GM18909 (cell line): ENCODE data around the gene SMARCD3.

ENCODE experiments used
- ATAC-seq: cut with Tn5 transposase; IDR thresholded peaks from one replicate; pipeline ENCODE4 v1.9.1; 2021; ENCODE audit warnings: mild to moderate bottlenecking; ENCODE audit not compliant: unreplicated experiment, poor library complexity

Gene SMARCD3

DNA sequence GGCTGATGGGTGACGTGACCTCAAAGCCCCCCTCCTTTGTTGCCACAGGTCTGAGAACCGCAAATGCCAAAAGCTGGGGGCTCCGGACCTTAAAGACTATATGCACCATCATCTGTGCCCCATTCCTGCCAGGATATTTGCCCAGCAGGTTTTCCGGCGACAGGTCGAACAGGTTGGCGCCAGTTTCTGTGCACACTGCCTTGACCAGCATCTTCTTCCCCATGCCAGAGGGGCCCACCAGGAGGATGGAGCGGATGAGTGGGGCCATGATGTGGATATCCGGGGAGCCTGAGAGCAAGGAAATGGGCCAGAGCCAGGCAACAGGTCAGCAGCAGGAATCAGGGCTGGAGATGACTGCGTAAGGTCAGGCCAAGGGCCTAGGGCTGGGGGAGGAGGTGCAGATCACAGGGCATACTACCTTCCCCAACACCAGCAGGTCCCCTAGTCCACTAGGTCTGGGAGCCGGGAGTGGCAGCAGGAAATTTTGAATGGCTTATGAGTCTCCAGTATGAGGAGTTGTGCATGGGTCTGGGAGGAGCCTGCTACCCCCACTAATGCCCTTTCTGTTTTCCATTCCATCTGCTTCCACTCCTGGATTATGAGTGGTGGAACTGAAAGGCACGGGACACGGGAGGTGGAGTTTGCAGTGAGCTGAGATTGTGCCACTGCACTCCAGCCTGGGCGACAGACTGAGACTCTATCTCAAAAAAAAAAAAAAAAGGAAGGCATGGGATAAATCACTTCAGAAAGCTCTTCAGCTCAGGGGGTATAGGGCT, 55.1 kb downstream of the SMARCD3 start:
- ATAC-seq = no peak

DNA sequence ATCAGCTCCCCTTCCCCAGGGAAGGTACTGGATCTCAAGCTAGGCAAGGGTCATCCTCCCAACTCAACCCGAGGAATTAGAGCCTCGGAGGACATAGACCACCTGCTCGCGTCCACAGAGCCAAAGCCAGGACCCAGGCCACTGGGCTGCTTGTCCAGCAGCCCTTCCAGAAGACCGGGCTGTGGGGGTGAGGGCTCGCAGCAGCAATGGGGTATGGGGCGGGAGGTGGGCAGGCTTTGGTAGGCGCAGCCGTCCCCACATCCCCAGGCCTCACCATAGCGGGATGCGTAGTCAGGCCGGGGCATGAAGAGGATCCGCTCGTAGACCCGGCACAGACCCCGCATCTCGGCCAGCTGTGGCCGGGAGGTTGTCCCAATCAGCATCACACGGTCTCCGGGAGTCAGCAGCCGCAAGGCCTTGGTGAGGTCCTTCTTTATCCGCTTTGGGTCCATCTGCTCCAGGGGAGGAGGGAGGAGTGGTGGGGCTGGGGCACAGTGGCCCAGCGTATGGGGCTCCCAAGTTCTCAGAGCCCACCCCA, 56.4 kb downstream of the SMARCD3 start:
- ATAC-seq = no peak

DNA sequence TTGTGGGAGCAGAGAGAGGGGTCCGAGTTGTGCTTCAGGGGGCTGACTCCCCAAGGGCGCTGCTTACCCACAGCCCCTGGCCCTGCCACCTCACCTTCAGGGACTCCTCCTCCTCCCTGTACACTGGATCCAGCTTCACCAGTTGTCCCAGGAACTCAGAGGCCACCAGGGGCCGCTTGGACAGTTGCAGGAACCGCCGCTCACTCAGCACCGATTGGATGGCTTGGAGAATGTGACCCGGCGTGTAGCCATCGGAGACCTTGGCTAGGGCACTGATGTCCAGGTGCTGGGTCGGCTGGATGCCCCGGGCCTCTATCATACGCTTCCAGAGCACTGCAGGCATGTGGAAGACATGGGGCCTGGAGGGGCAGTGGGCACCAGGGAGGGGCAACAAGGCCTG, 57.0 kb downstream of the SMARCD3 start:
- no peak for ATAC-seq

DNA sequence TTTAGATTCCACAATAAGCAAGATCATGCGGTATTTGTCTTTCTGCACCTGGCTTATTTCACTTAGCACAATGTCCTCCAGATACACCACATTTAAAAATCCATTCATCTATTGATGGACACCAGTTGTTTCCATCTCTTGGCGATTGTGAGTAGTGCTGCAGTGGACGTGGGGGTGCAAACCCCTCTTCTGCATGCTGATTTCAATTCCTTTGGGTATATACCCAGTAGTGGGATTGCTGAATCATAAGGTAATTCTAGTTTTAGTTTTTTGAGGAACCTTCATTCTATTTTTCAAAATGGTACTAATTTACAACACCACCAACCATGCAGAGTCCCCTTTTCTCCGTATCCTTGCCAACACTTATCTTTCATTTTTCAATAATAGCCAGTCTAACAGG, 59.5 kb downstream of the SMARCD3 start:
- ATAC-seq = no peak
